Activated T-cell treated with anti-CD3 and anti-CD28 coated beads, Interleukin-2, amount 50 U/mL, for 72 hours (primary cell): Measurements from ENCODE around the gene ITGA4. TPM values are rescaled to one million over a fixed set of nuclear protein-coding genes. Genes with fewer than 3 reads are reported as not detected.

Source experiments
- ATAC-seq, 2 donors: fragments of 150-1000 bp; cut with Tn5 transposase; replicated peaks in 1 of 2; 2 replicates each; pipeline ENCODE4 v1.10.0; 2021; ENCODE audit warnings: moderate library complexity in 2 of 2, mild to moderate bottlenecking in 1 of 2
- DNase-seq, 2 donors: peaks; one replicate each; pipeline ENCODE4 v3.0.0; 2021 to 2022; ENCODE audit warnings: mixed read lengths in 1 of 2
- H3K27ac Mint-ChIP-seq: one replicate; pipeline ENCODE4 v1.8.0; 2022; ENCODE audit warnings: mild to moderate bottlenecking, moderate library complexity, mixed read lengths
- H3K27me3 Mint-ChIP-seq: one replicate; pipeline ENCODE4 v1.8.0; 2022; ENCODE audit warnings: low read depth, mixed read lengths
- H3K36me3 Mint-ChIP-seq, 2 donors: one replicate each; pipeline ENCODE4 v1.8.0; 2022; ENCODE audit warnings: mixed read lengths in 2 of 2, mild to moderate bottlenecking in 1 of 2; ENCODE audit not compliant: insufficient read depth in 2 of 2
- H3K4me1 Mint-ChIP-seq: one replicate; pipeline ENCODE4 v1.8.0; 2022; ENCODE audit warnings: low read depth, mixed read lengths
- H3K4me3 Mint-ChIP-seq, 2 donors: one replicate each; pipeline ENCODE4 v1.8.0; 2022; ENCODE audit warnings: mild to moderate bottlenecking in 2 of 2, mixed read lengths in 2 of 2, moderate library complexity in 2 of 2
- H3K9me3 Mint-ChIP-seq, 2 donors: one replicate each; pipeline ENCODE4 v1.8.0; 2022; ENCODE audit warnings: mixed read lengths in 2 of 2
- total RNA-seq, 2 donors: library from RNA; stranded (reverse); gene quantifications; one replicate each; pipeline ENCODE4 v1.2.3, GENCODE V29; 2022

Gene ITGA4
- total RNA-seq, 2 donors from 2014 or later = 47.3 to 47.5 TPM

DNA sequence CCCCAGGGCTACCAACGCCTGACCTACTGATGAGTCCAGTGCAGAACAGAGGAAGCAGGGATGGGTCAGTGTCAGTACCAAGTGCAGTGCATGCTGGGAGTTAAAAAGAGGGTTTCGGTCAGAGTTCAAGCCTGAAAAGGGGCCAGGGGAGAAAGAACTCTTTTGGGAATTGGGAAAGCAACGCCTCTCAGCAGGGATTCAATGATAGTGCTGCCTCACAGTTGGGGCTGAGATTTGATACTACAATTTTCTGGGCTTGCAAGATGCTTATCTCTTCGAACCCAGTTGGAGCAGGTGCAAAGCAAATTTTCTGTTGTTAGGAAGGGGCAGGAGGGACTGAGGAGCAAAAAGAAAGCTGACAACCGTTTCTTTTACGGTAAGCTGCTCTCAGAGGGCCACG is 117.1 kb downstream of the ITGA4 start:
- DNase-seq = no peak
- H3K4me1 Mint-ChIP-seq = no peaks in the 10 kb centered on the region
- H3K4me3 Mint-ChIP-seq = no peak overlapping the region
- H3K9me3 Mint-ChIP-seq = no peaks in the 10 kb centered on the region
- peaks cover 6% of the 10 kb centered on the region for H3K27me3 Mint-ChIP-seq
- no peaks in the 10 kb centered on the region for H3K36me3 Mint-ChIP-seq
- H3K27ac Mint-ChIP-seq = no peak overlapping the region
- no peak for ATAC-seq

DNA sequence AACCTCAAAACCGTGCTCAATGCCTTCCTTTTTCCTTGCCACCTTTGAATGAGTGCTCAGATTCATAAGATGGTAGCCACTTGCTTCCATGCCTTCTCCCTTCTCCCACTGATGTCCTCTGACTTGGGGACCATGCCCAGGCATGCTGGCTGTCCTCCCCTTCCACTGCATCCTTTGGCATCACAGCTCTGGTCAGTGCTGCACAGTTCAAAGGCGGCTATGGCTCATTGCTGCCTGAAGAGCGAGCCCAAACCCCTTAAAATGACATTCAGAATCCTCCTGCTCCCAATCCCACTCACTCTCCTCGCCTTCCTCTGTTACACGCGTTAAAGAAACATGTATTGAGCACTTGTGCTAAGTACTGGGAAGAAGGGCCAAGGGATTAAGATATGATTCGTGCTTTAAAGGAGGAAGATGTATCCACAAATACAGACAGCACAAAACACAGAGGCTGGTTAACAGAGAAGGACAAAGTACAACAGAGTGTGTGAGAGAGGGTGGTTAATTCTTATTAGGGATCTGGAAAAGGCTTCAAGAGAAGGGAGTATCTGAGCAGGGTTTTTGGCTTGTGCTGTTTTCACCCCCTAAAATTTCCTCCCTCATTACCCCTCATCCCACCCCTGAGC is 118.0 kb downstream of the ITGA4 start:
- H3K4me3 Mint-ChIP-seq = no peak overlapping the region

DNA sequence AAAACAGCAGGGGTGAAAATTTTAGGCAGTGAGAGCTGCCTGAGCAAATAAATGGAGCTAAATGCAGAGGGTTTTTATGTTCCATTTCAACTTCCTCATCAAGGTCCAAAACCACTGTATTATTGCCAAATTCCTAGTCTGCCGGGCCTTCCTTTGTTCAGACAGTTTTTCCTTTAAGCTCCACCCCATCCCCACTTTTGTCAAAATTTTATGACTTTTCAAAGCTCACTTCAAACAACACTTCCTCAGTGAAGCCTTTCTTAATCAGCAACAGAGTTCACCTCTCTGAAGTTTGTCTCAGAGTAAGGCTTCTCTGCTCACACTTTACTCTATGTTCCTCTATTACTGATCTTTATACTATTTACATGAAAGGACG is 118.5 kb downstream of the ITGA4 start:
- Mint-ChIP-seq H3K9me3 (no peaks in the 10 kb centered on the region), H3K36me3 (no peaks in the 10 kb centered on the region), H3K4me1 (no peaks in the 10 kb centered on the region), H3K4me3 (no peak overlapping the region), H3K27ac (no peak overlapping the region), H3K27me3 (peaks cover 6% of the 10 kb centered on the region)
- no peak for DNase-seq
- ATAC-seq = no peak

More for the DNA sequence above, 118.0 kb downstream of the ITGA4 start:
- H3K27me3 Mint-ChIP-seq = peaks cover 6% of the 10 kb centered on the region
- no peaks in the 10 kb centered on the region for H3K4me1 Mint-ChIP-seq
- H3K27ac Mint-ChIP-seq = no peak overlapping the region
- no peaks in the 10 kb centered on the region for H3K9me3 Mint-ChIP-seq
- no peak for DNase-seq
- H3K36me3 Mint-ChIP-seq = no peaks in the 10 kb centered on the region
- ATAC-seq = no peak

DNA sequence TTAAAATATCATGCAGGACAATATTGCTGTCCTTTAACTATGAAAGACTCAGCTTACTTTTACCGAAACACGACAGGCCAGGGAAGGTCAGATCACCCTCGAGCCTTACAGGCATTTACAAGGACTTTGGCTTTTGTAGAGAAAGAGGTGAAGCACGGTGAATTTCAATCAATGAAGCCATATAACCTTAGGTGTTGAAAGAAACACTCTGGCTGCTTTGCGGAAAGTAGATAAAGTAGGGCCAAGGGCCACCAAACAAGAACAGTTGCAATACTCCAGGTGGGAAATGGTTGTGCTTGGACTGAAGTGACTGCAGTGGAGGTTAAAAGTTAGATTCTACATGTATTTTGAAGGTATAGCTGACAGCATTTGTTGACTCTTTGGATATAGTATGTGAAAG is 119.2 kb downstream of the ITGA4 start:
- no peak for ATAC-seq
- Mint-ChIP-seq H3K9me3 (no peaks in the 10 kb centered on the region), H3K27ac (no peak overlapping the region)

DNA sequence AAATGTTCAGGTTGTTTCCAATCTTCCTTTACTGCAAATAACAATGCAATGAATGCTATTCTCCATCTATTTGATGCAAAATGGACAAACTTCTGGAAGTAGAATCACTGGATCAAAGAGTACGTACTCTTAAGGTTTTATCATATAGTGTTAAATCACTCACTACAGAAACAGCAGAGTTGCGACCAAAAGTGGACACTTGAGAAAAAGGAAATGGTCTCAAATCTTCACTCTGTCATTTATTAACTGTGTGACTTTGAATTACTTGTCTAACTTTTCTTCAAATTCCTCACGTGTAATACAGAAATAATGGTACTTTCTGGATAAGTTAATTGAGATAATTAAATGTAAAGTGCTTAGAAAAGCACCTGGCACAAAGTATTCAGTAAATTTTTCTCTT is 121.6 kb downstream of the ITGA4 start:
- Mint-ChIP-seq H3K27me3 (peaks cover 6% of the 10 kb centered on the region), H3K4me3 (no peak overlapping the region), H3K27ac (no peak overlapping the region), H3K36me3 (no peaks in the 10 kb centered on the region), H3K9me3 (no peaks in the 10 kb centered on the region), H3K4me1 (no peaks in the 10 kb centered on the region)
- no peak for ATAC-seq
- no peak for DNase-seq

More for the DNA sequence above, 119.2 kb downstream of the ITGA4 start:
- H3K4me1 Mint-ChIP-seq = no peaks in the 10 kb centered on the region
- no peak overlapping the region for H3K4me3 Mint-ChIP-seq
- peaks cover 6% of the 10 kb centered on the region for H3K27me3 Mint-ChIP-seq
- DNase-seq = no peak
- no peaks in the 10 kb centered on the region for H3K36me3 Mint-ChIP-seq

DNA sequence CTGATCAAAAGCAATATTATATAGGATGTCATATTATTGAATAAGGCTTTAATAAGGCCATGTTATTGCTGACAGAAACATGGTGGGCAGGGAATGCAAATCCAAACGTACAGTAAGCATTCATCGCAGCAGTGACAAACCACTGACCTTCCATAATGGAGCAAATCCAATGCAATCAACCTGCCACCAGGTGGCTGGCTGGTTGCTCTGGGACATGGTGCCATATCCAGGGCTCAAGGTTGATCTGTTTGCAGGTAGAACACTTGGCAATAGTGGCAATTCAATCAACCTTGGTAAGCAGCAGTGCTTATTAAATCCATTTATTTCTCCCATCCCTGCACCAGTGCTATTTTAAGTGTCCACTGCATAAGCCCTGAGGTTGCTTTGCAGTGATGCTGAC is 124.3 kb downstream of the ITGA4 start:
- Mint-ChIP-seq H3K9me3 (no peaks in the 10 kb centered on the region), H3K36me3 (no peaks in the 10 kb centered on the region), H3K4me1 (peaks cover 10% of the 10 kb centered on the region), H3K4me3 (no peak overlapping the region), H3K27me3 (no peaks in the 10 kb centered on the region), H3K27ac (no peak overlapping the region)
- ATAC-seq = no peak
- no peak for DNase-seq

DNA sequence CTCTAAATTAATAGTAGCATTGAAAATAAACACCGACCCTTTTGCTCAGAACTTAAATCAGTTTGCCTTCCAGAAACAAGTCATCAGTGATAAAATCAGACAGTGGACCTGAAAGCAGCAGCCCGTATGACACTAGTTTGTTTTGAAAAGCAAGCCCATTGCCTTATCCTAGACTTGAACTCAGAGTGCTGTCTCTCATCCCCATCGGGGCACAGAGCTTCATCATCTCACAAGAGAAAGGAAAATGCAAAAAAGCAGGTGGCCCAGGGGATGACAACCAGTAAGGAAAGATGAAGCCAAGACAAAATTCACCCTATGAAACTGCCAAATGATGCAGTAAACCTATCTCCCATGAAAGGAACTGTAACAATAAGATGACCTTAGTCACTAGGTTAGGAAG is 128.5 kb downstream of the ITGA4 start:
- Mint-ChIP-seq H3K36me3 (no peaks in the 10 kb centered on the region), H3K9me3 (no peaks in the 10 kb centered on the region), H3K27me3 (no peaks in the 10 kb centered on the region), H3K4me1 (peaks cover 15% of the 10 kb centered on the region), H3K4me3 (no peak overlapping the region), H3K27ac (no peak overlapping the region)
- no peak for ATAC-seq
- no peak for DNase-seq

Other genes starting within 250 kb of the ITGA4 start
- under 1 TPM in 1 of 2 donors, not detected in 1; 0.07 TPM for gene CERKL, start 199.7 kb downstream of the ITGA4 start, total RNA-seq
- not detected for gene NEUROD1, start 223.1 kb downstream of the ITGA4 start, total RNA-seq